Gastroesophageal sphincter (tissue), 4 donors: ENCODE measurements around the gene SAYSD1. TPM values are rescaled to one million over a fixed set of nuclear protein-coding genes. Genes with fewer than 3 reads are reported as not detected.

ENCODE experiments used
- ATAC-seq: fragments of 150-250 bp; one replicate; pipeline ENCODE4 v1.9.1; 2016; ENCODE audit warnings: mild to moderate bottlenecking, moderate library complexity
- H3K27ac ChIP-seq, 4 donors: fragments of 200-600 bp; sonication (generic) in 3 of 4; 1 replicate in 3 of 4; 2 replicates in 1 of 4; pipeline ENCODE4 v1.5.1; 2016 to 2019
- H3K27me3 ChIP-seq: fragments of 200-600 bp; sonication (generic); one replicate; pipeline ENCODE4 v1.5.1; 2019
- H3K36me3 ChIP-seq, 2 donors: fragments of 200-600 bp; sonication (generic); one replicate each; pipeline ENCODE4 v1.5.1; 2019; ENCODE audit warnings: control low read depth in 1 of 2
- H3K4me1 ChIP-seq, 3 donors: fragments of 200-600 bp; sonication (generic); 1 replicate in 2 of 3; 2 replicates in 1 of 3; pipeline ENCODE4 v1.5.1; 2016 to 2019; ENCODE audit warnings: control low read depth in 2 of 3
- H3K4me3 ChIP-seq, 2 donors: fragments of 200-600 bp; sonication (generic); one replicate each; pipeline ENCODE4 v1.5.1; 2019; ENCODE audit warnings: mild to moderate bottlenecking in 1 of 2, moderate library complexity in 1 of 2
- H3K9me3 ChIP-seq, 3 donors: fragments of 200-600 bp; sonication (generic); one replicate each; pipeline ENCODE4 v1.5.1; 2017 to 2019; ENCODE audit warnings: control low read depth in 2 of 3
- CTCF ChIP-seq, 4 experiments: fragments of 200-600 bp in 2 of 4; fragments of 450-650 bp in 2 of 4; sonication (generic) in 1 of 4; IDR thresholded peaks; one replicate each; pipeline ENCODE4 v1.5.1; 2017 to 2019; ENCODE audit warnings: antibody characterized with exemption in 4 of 4, mild to moderate bottlenecking in 2 of 4, moderate library complexity in 2 of 4
- EP300 ChIP-seq: sonication (generic); formaldehyde crosslinking; IDR thresholded peaks from one replicate; pipeline ENCODE4 v1.6.1; 2017; ENCODE audit warnings: antibody characterized with exemption, mild to moderate bottlenecking
- POLR2A ChIP-seq, 2 donors: fragments of 450-650 bp; IDR thresholded peaks; one replicate each; pipeline ENCODE4 v1.6.1; 2017; ENCODE audit warnings: antibody characterized with exemption in 2 of 2, mild to moderate bottlenecking in 2 of 2, moderate library complexity in 1 of 2
- POLR2AphosphoS5 ChIP-seq: sonication (generic); formaldehyde crosslinking; IDR thresholded peaks from one replicate; pipeline ENCODE4 v1.6.1; 2017; ENCODE audit warnings: antibody characterized with exemption
- WGBS, 2 donors: methylation state at CpG; one replicate each; pipeline ENCODE4 v1.1.5; 2018; ENCODE audit warnings: low coverage in 1 of 2; 5-methylcytosine and 5-hydroxymethylcytosine counted together
- total RNA-seq, 4 donors: library from RNA; depleted of rRNA; stranded (reverse); fragments of >200 nt; gene quantifications; one replicate each; pipeline ENCODE4 v1.1.0, GENCODE V29; 2016

Gene SAYSD1
- total RNA-seq, 4 donors from 2014 or later: 16.4 to 23.2 (median 20.7) TPM

GRCh38 chr6:39102821-39103136 is 12.2 kb downstream of the SAYSD1 start:
- peaks cover 0 to 29% of the 10 kb centered on the region in 2 donors for H3K36me3 ChIP-seq
- H3K27ac ChIP-seq: no peak overlapping the region
- TF ChIP-seq POLR2A (IDR thresholded peaks at IDR 0.05): no peak
- no peak for TF ChIP-seq POLR2AphosphoS5
- no peaks in the 10 kb centered on the region for H3K27me3 ChIP-seq
- ATAC-seq: no peak
- peaks cover 0 to 15% (median 0%) of the 10 kb centered on the region in 3 donors for H3K4me1 ChIP-seq
- H3K4me3 ChIP-seq: no peak overlapping the region
- 100% methylated on average over 1 of the region's 1 CpG; no CpG with 5 or more reads in 1 of the 2 donors for WGBS, 2 donors
- no peaks in the 10 kb centered on the region for H3K9me3 ChIP-seq

GRCh38 chr6:39102071-39102820 is 12.7 kb downstream of the SAYSD1 start:
- Histone ChIP-seq H3K36me3 (peaks cover 0 to 29% of the 10 kb centered on the region in 2 donors), H3K4me1 (peaks cover 0 to 15% (median 0%) of the 10 kb centered on the region in 3 donors), H3K27me3 (no peaks in the 10 kb centered on the region), H3K9me3 (no peaks in the 10 kb centered on the region), H3K4me3 (no peak overlapping the region), H3K27ac (no peak overlapping the region)
- 11 to 29% methylated on average over 10 to 11 of the region's 12 CpGs for WGBS, 2 donors
- ATAC-seq: peak; percentile 48
- TF ChIP-seq EP300 (no peak), POLR2AphosphoS5 (peak; percentile 80), POLR2A (IDR thresholded peaks at IDR 0.05) (no peak), CTCF (IDR thresholded peaks at IDR 0.05) (peak in 3 of 4 experiments; percentile 24 to 63 (median 55))

GRCh38 chr6:39100358-39100757 is 14.6 kb downstream of the SAYSD1 start:
- Histone ChIP-seq H3K27ac (no peak overlapping the region), H3K4me3 (no peak overlapping the region), H3K4me1 (peaks cover 0 to 15% (median 0%) of the 10 kb centered on the region in 3 donors), H3K9me3 (no peaks in the 10 kb centered on the region), H3K27me3 (no peaks in the 10 kb centered on the region), H3K36me3 (peaks cover 0 to 25% of the 10 kb centered on the region in 2 donors)
- no peak for TF ChIP-seq CTCF (IDR thresholded peaks at IDR 0.05)
- TF ChIP-seq POLR2AphosphoS5: no peak
- no peak for TF ChIP-seq EP300
- TF ChIP-seq POLR2A (IDR thresholded peaks at IDR 0.05): no peak
- no peak for ATAC-seq
- 76 to 80% methylated on average over 2 to 3 of the region's 3 CpGs for WGBS, 2 donors

GRCh38 chr6:39095578-39095977 is 19.4 kb downstream of the SAYSD1 start:
- no peak for ATAC-seq
- Histone ChIP-seq H3K36me3 (no peaks in the 10 kb centered on the region), H3K4me3 (no peak overlapping the region), H3K4me1 (no peaks in the 10 kb centered on the region), H3K27ac (no peak overlapping the region), H3K27me3 (no peaks in the 10 kb centered on the region), H3K9me3 (no peaks in the 10 kb centered on the region)
- TF ChIP-seq POLR2A (IDR thresholded peaks at IDR 0.05): no peak

- Histone ChIP-seq H3K36me3 (no peaks in the 10 kb centered on the region), H3K27ac (no peak overlapping the region), H3K4me1 (peaks cover 0 to 9% (median 0%) of the 10 kb centered on the region in 3 donors), H3K27me3 (no peaks in the 10 kb centered on the region), H3K4me3 (no peak overlapping the region), H3K9me3 (no peaks in the 10 kb centered on the region)
- TF ChIP-seq CTCF (IDR thresholded peaks at IDR 0.05) (no peak), EP300 (no peak), POLR2AphosphoS5 (no peak), POLR2A (IDR thresholded peaks at IDR 0.05) (no peak)
- 88 to 90% methylated on average over 3 to 4 of the region's 4 CpGs for WGBS, 2 donors
- no peak for ATAC-seq
These were observed 21.8 kb downstream of the SAYSD1 start for GRCh38 chr6:39093149-39093708.

- TF ChIP-seq POLR2A (IDR thresholded peaks at IDR 0.05): no peak
- no peak for TF ChIP-seq POLR2AphosphoS5
- no peak for TF ChIP-seq EP300
- TF ChIP-seq CTCF (IDR thresholded peaks at IDR 0.05): no peak
- no peak for ATAC-seq
- H3K36me3 ChIP-seq: no peaks in the 10 kb centered on the region
- H3K27ac ChIP-seq: no peak overlapping the region
- H3K27me3 ChIP-seq: no peaks in the 10 kb centered on the region
- H3K4me3 ChIP-seq: no peak overlapping the region
- H3K4me1 ChIP-seq: peaks cover 0 to 16% (median 0%) of the 10 kb centered on the region in 3 donors
- H3K9me3 ChIP-seq: no peaks in the 10 kb centered on the region
- 20 to 40% methylated on average over 1 of the region's 1 CpG for WGBS, 2 donors
These were observed 22.9 kb downstream of the SAYSD1 start for GRCh38 chr6:39092124-39092523.
